ENCODE measurements around the gene RFTN1. TPM values are rescaled to one million over a fixed set of nuclear protein-coding genes. Genes with fewer than 3 reads are reported as not detected.

The RFTN1 gene
- total RNA-seq, 1 experiment from 2014 or later = 2.2 TPM

GRCh38 chr3:16302082-16302631 is 211.3 kb downstream of the RFTN1 start:
- TF ChIP-seq CTCF (conservative IDR thresholded peaks at IDR 0.05) = no peak
- H3K4me1 Mint-ChIP-seq = peaks cover 36 to 38% of the 10 kb centered on the region in 2 experiments
- peaks cover 0 to under 1% of the 10 kb centered on the region in 2 experiments; a peak in 4 of 5 replicates for H3K9me3 Mint-ChIP-seq

More at GRCh38 chr3:16302082-16302631, 211.3 kb downstream of the RFTN1 start:
- Histone ChIP-seq H3T11ph (ENCODE audit: low read length) (no peak overlapping the region), H4K20me1 (ENCODE audit: control insufficient read depth, insufficient read depth, insufficient read length) (no peaks in the 10 kb centered on the region), H3K27me3 (ENCODE audit: insufficient read depth, low read length) (no peaks in the 10 kb centered on the region), H3K4me1 (ENCODE audit: insufficient read depth, low read length) (peaks cover 20% of the 10 kb centered on the region; the same call in 1 of the 2 replicates), H3K23ac (ENCODE audit: insufficient read length, low read depth, low read length) (no peak overlapping the region), H3K9ac (ENCODE audit: extremely low read depth, insufficient read length, low read length) (no peak overlapping the region), H3K56ac (ENCODE audit: insufficient read length, low read depth, low read length) (no peak overlapping the region), H2BK5ac (ENCODE audit: insufficient read length, low read length) (no peak overlapping the region), H3K9me3 (ENCODE audit: control insufficient read depth, low read depth, low read length) (no peaks in the 10 kb centered on the region), H3K4me2 (ENCODE audit: insufficient read depth, insufficient read length, low read length) (peak overlapping the region; percentile 36), H3K27ac (ENCODE audit: insufficient read length, low read depth, low read length) (peak overlapping the region; percentile 90), H3K79me1 (ENCODE audit: insufficient read depth, low read depth, low read length, poor library complexity, severe bottlenecking) (no peaks in the 10 kb centered on the region), H4K8ac (replicated peaks; ENCODE audit: insufficient read length, low read depth, low read length) (no peak overlapping the region), H3K79me2 (ENCODE audit: insufficient read depth, low read length) (no peaks in the 10 kb centered on the region), H2AFZ (ENCODE audit: low read length) (no peak overlapping the region), H3K4ac (ENCODE audit: low read depth, low read length) (no peak overlapping the region), H2BK20ac (ENCODE audit: low read depth, low read length, poor library complexity, severe bottlenecking) (no peak overlapping the region), H3K23me2 (ENCODE audit: insufficient read length, low read depth, low read length, poor library complexity, severe bottlenecking) (no peaks in the 10 kb centered on the region), H2BK120ac (ENCODE audit: low read depth, low read length, poor library complexity, severe bottlenecking) (no peak overlapping the region), H2BK15ac (ENCODE audit: low read depth, low read length) (no peak overlapping the region), H2AK5ac (ENCODE audit: insufficient read length, low read length) (no peak overlapping the region), H4K5ac (ENCODE audit: insufficient read length, low read depth, low read length) (no peak overlapping the region), H4K91ac (ENCODE audit: insufficient read length, low read depth, low read length) (no peak overlapping the region), H3K18ac (ENCODE audit: insufficient read length, low read depth, low read length) (no peak overlapping the region), H3K14ac (ENCODE audit: insufficient read depth, low read length) (no peak overlapping the region), H2BK12ac (ENCODE audit: insufficient read length, low read depth, low read length) (no peak overlapping the region)
- Mint-ChIP-seq H3K4me3 (peak overlapping the region in 1 of 2 experiments; percentile 68; a peak in 3 of 5 replicates), H3K27me3 (ENCODE audit: low read depth) (no peaks in the 10 kb centered on the region), H3K36me3 (ENCODE audit: insufficient read depth in 1 of 3, low read depth in 3 of 3) (peaks cover 20 to 30% (median 28%) of the 10 kb centered on the region in 3 experiments; a peak in 6 of 7 replicates), H3K27ac (peak overlapping the region; percentile 20 to 99 (median 94); a peak in 5 of 7 replicates)
- no CpG with 5 or more reads among the region's 6 CpGs for WGBS (ENCODE audit: extremely low coverage, insufficient read length, low lambda C conversion rate)
- DNase-seq = no peak
